ENCODE results near the gene ZSCAN30.
"Not testable (repeated sequence)": the region's sequence is repeated elsewhere in the genome, so short reads cannot be mapped to it uniquely, and the experiment has no call there.

Gene ZSCAN30

DNA sequence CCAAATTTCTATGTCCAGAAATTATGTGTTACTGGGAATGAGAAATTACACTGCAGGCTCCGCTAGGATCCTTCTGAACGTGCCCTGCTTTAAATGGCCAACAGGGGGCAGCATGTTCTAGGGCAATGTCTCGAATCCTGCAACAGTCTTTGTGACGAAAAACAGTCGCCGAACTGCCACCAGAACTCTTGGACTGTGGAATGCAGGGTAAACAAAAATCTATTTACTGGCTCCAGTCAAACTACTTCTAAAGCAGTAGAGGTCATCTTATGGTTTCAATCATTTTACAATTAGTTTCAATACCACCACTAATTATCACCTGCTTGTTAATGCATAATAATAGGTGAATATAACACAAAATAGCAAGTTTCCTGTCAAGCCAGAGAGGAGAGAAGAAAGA, 59.0 kb downstream of the ZSCAN30 start:
- peak; percentile 49 for DNase-seq (ENCODE audit: low read depth)

DNA sequence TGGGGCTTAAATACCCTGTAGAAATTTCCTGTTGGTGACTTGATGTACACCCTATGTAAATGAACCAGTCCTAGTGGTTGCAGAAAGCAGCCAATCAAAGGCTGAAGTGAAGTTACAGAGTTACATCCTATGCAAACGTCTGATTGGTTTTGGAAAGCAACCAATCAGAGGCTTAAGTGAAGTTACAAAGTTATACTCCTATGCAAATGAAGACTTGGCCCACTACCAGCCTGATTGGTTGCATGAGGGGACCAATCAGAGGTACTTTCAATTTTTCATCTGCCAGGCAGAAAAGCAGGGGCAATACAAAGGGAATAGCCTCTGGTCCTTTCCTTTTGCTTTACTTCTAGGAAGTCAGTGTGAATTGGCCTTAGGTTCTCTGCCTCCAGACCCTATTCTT, 62.8 kb downstream of the ZSCAN30 start:
- no peak for DNase-seq (ENCODE audit: low read depth)

DNA sequence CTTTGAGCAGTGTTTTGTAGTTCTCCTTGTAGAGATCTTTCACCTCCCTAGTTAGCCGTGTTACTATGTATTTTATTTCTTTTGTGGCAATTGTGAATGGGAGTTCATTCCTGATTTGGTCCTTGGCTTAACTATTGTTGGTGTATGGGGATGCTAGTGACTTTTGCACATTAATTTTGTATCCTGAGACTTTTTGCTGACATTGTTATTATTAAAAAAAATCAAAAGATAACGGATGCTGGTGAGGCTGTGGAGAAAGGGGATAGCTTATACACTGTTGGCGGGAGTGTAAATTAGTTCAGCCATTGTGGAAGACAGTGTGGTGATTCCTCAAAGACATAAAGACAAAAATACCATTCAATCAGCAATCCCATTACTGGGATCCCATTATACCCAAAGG, 66.2 kb downstream of the ZSCAN30 start:
- DNase-seq (ENCODE audit: low read depth): no peak

DNA sequence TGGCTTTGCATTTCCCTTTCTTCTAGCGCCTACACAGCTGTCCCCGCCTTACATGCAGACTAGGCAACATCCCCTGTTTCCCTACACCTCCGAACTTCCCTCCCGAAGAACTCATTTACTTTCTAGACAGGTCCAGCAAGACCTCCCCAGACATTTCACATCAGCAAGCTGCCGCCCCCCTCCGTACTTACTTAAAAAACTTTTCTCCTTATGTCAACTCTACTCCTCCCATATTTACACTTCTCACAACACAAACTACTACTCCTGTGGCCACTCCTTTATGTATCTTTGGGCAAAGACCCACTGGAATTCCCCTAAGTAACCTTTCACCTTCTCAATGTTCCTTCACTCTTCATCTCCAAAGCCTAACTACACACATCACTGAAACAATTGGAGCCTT, 69.6 kb downstream of the ZSCAN30 start:
- DNase-seq (ENCODE audit: low read depth): no peak

DNA sequence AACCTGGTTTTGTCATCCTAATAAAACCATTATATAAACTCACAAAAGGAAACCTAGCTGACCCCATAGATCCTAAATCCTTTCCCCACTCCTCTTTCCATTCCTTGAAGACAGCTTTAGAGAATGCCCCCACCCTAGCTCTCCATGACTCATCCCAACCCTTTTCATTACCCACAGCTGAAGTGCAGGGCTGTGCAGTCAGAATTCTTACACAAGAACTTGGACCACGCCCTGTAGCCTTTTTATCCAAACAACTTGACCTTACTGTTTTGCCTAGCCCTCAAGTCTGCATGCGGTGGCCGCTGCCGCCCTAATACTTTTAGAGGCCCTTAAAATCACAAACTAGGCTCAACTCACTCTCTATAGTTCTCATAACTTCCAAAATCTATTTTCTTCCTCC, 70.7 kb downstream of the ZSCAN30 start:
- not testable (repeated sequence) for DNase-seq (ENCODE audit: low read depth)

DNA sequence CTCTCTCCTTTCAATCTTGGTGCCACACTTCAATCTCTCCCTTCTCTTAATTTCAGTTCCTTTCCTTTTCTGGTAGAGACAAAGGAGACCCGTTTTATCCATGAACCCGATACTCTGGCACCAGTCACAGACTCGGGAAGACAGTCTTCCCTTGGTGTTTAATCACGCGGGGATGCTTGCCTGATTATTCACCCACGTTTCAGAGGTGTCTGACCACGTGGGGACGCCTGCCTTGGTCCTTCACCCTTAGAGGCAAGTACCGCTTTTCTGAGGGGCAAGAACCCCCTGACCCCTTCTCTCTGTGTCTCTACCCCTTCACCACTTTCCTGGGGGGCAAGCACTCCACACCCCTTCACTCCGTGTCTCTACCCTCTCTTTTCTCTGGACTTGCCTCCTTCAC, 73.4 kb downstream of the ZSCAN30 start:
- not testable (repeated sequence) for DNase-seq (ENCODE audit: low read depth)

DNA sequence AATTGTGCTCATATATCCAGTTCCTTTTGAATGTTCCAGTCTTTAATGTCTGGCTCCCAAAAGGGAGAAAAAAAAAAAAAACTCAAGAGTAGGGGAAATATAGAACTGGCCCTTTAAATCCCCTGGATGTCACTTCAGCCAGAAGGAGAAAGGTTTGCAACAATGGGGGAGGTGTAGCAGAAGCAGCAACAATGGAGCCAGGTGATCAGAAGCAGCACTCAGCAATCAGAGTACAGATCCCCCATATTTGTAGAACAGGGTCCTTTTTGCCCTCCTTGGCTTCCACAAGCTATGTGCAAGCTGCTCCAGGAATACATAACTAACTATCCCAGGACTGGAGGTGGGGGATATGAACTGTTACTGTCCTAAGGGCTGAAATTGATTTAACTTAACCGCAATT, 75.0 kb downstream of the ZSCAN30 start:
- DNase-seq (ENCODE audit: low read depth): no peak

DNA sequence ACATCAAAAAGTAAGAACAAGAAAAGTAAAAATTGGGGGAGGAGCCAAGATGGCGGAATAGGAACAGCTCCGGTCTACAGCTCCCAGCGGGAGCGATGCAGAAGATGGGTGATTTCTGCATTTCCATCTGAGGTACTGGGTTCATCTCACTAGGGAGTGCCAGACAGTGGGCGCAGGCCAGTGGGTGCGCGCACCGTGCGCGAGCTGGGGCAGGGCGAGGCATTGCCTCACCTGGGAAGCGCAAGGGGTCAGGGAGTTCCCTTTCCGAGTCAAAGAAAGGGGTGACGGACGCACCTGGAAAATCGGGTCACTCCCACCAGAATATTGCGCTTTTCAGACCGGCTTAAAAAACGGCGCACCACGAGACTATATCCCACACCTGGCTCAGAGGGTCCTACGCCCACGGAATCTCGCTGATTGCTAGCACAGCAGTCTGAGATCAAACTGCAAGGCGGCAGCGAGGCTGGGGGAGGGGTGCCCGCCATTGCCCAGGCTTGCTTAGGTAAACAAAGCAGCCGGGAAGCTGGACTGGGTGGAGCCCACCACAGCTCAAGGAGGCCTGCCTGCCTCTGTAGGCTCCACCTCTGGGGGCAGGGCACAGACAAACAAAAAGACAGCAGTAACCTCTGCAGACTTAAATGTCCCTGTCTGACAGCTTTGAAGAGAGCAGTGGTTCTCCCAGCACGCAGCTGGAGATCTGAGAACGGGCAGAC, 84.1 kb downstream of the ZSCAN30 start:
- DNase-seq (ENCODE audit: low read depth): not testable (repeated sequence)

DNA sequence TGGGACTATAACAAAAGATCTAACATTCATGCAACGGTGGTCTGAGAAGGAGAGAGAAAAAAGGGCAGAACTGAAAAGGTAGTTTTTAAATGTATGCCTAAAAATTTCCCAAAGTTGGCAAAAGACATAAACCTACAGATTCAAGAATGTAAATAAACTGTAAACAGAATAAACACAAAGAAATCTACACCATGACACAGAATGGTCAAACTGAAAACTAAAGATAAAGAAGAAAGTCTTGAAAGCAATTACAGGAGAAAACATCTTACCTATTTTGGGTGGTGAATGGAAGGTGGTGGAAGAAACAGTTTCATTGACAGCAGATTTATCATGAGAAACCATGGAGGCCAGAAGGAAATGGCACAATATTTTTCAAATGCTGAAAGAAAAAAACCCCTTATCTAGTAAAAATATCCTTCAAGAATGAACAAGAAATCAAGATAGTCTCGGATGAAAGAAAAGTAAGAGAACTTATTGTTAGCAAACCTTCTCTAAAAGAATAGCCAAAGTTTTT, 84.8 kb downstream of the ZSCAN30 start:
- DNase-seq (ENCODE audit: low read depth): no peak

DNA sequence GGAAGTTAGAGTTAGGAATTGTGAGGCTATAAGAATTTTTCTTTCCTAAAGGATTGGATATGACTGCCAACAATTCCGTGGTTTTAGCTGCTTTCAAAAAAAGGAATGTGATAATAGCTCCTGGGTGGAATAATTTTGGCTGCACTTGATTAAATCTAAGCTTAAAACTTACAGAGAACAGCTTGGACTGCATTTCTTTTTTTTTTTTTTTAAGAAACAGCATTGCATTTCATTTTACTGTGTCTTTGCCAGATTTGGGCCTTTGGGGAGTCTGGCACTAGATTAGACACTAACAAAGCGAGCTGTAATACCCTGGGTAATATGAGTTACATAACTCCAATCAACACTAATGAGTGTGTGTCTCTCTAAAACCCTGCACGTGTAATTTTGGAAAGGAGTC, 87.0 kb downstream of the ZSCAN30 start:
- no peak for DNase-seq (ENCODE audit: low read depth)

DNA sequence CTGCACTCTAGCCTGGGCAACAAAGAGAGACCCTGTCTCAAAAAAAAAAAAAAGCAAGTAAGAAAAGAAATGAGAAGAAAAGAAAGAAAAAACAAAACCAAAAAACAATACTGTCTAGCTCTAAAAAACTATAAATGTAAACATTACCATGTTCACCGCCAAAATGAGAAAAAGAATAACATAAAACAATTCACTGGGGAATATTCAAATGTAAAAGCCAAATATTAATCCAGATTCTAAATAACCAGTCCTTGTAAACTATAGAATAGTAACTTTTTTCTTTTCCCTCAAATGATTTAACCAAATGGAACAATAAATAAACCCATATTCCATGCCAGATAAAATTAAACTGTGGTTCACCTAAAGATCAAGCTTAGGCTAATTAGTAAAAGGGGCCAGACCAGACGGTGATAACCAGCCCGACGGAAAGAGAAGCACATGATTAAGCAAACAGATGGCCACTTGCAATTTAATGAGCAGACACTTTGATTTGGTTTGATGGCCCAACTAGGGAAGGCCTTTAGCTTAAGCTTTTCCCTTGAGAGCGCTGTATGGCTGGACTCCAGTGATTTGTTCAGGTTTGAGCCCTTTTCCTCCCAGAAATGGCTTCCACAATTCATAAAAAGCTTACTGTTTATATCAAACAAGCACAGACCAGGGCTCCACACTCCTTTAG, 88.6 kb downstream of the ZSCAN30 start:
- no peak for DNase-seq (ENCODE audit: low read depth)

Data from stimulated activated CD8-positive, alpha-beta memory T cell treated with anti-CD3 and anti-CD28 coated beads, Interleukin-7, amount 100 ng/mL, for 24 hours (primary cell).